NCI-H146 (cell line): ENCODE measurements around the gene ZNHIT2.

Experiments used
- DNase-seq: peaks from one replicate; lab custom pipeline; 2025; lab: John Stamatoyannopoulos, UW

Gene ZNHIT2

DNA sequence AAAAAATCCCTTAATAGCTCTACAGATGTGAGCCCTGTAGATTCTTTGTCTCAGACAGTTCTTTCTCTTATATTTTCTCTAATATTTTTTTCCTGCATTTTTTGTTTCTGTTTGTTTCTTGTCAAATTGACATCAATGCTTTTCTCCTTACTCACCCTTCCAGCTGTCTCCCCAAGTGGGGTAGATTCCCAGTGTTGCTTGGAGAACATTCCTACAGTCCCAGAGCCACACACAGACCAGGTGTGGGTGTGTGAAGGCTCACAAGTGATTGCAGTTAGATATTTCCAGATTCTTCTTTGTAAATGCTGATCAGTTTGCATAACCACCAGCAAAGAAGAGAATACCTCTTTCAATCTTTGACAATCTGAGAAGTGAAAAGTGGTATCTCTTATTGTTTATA is 14.0 kb downstream of the ZNHIT2 start:
- DNase-seq, result no peak

DNA sequence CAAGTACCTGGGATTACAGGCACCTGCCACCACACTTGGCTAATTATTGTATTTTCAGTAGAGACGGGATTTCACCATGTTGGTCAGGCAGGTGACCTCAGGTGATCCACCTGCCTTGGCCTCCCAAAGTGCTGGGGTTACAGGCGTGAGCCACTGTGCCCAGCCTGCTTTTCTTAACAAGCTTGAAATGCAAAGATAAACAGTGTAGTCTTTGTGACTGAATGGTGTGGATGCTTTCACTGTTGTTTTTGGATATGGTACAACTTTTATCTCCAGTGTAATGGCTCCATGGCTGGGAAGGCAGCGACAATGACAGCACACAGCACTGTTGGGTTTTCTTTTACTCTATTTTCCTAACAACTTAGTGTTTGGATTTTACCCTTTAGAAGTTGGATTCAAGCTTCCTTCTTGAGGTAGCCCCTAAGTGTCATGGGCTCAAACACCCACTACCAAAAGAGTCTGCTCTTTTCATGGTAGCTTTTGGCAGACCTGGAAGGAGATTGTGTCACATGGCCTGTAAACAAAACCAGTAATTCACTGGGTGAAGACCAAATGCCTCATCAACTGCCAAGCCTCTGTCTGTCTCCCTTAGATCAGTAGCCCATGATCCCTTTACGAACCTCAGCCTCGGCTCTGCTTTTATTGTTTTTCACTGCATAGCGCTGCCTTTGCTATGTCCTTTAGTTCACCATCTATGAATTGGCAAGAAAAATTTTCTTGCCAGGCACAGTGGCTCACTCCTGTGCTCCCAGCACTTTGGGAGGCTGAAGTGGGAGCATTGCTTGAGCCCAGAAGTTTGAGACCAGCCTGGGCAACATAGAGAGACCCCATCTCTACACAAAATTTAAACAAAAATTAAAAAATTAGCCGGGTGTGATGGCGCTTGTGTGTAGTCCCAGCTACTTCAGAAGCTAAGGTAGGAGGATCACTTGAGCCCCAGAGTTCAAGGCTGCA is 15.1 kb downstream of the ZNHIT2 start:
- DNase-seq, result no peak

DNA sequence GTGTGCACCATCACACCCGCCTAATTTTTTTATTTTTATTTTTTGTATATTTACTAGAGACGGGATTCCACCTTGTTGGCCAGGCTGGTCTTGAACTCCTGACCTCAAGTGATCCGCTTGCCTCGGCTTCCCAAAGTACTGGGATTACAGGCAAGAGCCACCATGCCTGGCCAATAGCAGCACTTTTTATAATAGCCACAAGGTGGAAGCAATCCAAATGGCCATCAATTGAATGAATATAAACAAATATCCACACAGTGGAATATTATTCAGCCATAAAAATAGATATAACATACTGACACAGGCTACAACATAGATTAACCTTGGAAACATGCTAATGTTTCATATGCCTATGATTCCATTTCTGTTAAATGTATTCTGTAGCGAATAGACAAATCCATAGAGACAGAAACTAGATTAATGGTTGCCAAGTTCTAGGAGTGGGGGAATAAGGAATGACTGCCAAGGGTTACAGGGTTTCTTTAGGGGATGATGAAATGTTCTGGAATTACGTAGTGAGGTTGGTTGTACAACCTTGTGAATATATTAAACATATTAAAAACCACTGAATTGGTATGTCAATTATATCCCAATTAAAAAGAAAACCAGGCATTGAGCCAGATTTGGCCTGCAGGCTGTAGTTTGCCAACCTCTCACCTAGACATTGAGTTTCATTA is 16.7 kb downstream of the ZNHIT2 start:
- no peak for DNase-seq

DNA sequence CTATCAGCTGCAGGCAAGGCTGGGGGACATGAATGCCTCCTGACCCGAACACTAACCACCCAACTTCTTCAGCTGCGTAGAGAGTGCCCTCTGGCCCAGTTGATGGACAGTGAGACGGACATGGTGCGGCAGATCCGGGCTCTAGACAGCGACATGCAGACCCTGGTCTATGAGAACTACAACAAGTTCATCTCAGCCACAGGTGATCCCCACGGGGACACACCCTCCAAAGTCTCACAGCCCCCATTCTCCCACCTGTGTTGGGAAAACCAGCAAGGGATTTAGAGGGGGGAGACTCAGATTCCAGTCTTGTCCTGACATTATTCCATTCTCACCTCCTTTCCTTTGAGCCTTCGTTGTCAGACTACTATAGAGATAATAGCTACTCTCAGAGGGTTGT is 20.6 kb downstream of the ZNHIT2 start:
- no peak for DNase-seq

DNA sequence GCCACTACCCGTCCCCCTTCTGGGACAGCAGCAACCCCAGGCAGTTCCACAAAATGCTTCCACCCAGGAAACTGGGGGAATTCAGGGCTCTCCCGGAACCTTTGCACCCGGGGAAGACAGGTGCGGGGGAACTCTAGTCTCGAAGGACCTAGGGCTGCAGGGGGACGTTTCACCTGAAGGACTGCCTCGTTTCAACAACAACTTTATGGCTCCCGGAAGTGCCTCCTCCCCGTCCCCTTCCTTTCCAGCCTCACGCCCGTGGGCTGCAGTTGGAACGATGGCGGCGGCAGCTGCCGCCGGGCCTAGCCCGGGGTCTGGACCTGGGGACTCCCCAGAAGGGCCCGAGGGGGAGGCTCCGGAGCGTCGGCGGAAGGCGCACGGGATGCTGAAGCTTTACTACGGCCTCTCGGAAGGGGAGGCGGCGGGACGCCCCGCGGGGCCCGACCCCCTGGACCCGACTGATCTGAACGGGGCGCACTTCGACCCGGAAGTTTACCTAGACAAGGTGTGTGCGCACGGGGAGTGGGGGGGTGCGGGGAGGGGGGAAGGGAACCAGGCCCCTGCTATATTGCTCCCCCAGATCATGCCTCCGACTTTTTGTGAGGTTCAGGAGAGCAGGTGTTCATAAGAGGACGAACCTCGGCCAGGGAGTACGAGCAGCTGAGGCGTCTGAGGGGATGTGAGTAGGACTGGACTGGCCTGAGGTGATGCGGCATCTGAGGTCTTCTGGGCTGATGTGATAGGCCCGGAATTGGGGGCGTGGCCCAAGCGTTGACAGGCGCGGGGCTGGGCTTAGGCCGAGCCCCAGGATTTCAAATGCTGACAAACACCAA is 21.3 kb downstream of the ZNHIT2 start, which contains the start of gene VPS51:
Gene VPS51, plus strand, starts transcription at position 241 of the 833 bp plus-strand sequence. Its CDS starts 37 bp downstream, at position 278.
- DNase-seq, result peak; percentile 91

DNA sequence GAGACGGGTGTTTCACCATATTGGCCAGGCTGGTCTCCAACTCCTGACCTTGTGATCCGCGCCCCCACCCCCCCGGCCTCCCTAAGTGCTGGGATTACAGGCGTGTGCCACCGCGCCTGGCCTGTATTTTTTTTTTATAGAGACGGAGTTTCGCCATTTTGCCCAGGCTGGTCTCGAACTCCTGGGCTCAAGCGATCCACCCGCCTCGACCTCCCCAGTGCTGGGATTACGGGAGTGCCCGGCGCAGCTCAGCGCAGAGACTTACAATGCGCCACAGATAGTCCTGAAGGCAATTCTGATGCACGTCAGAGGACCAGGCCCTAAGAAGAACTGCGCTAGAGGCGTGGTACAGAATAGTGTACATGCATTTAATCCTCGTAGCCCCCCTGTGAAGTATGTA is 22.1 kb downstream of the ZNHIT2 start:
- DNase-seq, result no peak

DNA sequence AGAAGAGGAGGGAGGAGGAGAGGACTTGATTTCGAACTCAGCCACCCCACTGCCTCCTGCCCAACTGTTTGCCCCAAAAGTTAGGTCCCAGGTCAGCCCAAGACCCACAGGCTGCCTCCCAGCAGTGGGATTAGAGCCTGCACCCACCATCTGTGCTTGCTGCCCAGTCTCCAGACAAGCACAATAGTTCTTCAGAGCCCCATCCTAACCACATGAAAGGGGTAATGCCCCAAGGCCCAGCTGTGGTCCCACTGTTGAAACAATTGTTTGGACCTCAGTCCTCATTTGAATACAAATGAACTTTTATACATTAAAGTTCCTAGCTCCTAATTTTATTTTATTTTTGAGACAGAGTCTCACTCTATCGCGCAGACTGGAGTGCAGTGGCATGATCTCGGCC is 26.9 kb downstream of the ZNHIT2 start:
- DNase-seq, result no peak

DNA sequence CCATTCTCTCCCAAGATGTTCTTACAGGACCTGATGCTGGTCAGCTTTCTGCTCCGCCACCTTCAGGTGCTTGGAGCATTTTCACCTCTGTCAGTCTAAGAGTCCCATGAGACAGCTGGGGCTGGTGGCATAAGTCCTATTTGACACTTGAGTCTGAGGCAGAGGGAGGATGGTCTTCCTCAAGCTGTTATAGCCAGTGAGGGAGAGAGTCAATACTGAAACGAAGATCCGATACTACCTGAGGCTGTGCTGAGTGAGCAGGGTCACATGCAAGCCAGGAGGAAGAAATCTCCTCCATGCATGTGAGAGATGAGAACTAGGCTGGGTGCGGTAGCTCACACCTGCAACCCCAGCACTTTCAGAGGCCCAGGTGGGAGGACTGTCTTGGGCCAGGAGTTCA is 27.9 kb downstream of the ZNHIT2 start:
- no peak for DNase-seq

DNA sequence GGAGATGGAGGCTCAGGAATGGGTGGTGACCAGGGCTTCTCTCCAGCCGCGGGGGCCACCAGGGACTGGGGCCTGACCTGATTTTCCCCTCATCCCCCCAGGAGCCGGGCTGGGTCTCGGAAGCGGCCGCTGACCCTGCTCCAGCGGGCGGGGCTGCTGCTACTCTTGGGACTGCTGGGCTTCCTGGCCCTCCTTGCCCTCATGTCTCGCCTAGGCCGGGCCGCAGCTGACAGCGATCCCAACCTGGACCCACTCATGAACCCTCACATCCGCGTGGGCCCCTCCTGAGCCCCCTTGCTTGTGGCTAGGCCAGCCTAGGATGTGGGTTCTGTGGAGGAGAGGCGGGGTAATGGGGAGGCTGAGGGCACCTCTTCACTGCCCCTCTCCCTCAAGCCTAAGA is 29.7 kb downstream of the ZNHIT2 start:
- DNase-seq, result no peak

DNA sequence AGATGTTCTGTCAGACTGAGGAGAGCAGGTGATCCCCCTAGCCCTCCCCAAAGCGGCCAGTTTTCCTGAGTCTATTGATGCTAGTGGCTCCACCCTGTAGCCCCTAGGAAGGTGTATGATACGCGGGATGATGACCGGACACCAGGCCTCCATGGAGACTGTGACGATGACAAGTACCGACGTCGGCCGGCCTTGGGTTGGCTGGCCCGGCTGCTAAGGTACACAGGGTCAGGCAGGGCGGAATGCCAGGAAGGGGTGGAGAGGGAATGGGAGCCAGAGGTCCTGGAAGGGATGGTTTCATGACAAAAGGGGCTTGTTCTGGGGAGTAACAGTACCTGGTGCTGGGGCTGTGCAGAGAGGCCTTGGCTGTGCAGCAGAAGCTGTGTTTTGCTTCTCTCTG is 30.3 kb downstream of the ZNHIT2 start:
- no peak for DNase-seq

DNA sequence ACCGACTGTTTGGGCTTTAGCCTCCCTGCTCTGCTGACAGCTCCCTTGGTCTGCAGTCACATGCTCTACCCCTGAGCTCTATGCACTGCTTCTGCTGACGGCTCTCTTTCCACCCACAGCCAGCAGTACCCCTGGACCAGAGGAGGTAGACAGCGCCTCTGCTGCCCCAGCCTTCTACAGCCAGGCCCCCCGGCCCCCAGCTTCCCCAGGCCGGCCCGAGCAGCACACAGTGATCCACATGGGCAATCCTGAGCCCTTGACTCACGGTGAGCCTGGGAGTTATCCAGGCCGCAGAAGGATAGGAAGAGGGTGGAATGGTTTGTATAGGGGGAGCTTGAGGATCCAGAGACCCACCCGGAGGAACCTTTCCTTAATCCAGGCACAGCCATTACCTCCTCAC is 30.7 kb downstream of the ZNHIT2 start:
- DNase-seq, result no peak

DNA sequence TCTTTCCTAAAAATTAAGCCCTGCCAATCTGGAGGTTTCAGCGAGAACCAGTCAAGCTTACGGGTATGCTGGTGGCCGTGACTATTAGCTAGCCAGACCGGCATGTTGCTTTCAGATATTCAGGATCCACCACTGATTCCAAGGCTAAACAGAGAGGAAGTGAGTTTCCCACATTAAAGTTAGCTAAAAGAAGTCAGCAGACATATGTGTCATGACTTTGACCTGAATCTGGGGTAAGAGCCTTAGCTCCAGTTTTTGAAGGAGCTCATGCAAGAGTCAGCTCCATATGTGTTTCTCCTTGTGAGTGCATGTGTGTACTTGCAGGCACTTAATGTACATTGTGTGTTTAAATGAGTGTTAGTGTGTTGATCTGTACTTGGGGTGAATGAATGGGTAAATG is 32.1 kb downstream of the ZNHIT2 start:
- DNase-seq, result no peak

DNA sequence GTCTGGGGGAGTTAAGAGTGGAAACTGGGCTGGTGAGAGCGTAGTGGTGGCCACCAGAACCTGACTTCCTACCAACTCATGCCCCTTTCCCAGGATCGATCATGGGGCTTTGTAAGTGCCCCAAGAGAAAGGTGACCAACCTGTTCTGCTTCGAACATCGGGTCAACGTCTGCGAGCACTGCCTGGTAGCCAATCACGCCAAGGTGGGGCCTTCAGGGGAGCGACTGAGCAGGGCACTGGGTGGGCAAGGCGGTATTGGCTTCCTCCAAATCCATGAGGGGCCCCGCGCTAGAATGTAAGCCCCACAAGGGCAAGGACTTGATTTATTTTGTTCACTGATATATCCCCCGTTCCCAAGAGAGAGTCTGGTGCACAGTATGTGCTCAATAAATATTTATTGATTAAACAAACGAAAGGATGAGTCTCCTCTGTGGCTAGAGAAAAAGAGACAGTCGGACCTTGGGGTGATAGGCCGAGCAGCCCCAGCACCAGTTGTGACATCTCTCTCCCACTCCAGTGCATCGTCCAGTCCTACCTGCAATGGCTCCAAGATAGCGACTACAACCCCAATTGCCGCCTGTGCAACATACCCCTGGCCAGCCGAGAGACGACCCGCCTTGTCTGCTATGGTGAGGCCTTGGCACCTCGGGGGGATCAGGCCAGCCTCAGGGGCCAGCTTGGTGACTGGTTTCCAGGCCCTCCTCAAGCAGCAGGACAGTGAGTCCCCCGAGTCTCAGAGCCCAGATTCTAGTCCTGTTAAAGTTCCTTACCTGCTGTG is 32.7 kb downstream of the ZNHIT2 start:
- peak; percentile 44 for DNase-seq

DNA sequence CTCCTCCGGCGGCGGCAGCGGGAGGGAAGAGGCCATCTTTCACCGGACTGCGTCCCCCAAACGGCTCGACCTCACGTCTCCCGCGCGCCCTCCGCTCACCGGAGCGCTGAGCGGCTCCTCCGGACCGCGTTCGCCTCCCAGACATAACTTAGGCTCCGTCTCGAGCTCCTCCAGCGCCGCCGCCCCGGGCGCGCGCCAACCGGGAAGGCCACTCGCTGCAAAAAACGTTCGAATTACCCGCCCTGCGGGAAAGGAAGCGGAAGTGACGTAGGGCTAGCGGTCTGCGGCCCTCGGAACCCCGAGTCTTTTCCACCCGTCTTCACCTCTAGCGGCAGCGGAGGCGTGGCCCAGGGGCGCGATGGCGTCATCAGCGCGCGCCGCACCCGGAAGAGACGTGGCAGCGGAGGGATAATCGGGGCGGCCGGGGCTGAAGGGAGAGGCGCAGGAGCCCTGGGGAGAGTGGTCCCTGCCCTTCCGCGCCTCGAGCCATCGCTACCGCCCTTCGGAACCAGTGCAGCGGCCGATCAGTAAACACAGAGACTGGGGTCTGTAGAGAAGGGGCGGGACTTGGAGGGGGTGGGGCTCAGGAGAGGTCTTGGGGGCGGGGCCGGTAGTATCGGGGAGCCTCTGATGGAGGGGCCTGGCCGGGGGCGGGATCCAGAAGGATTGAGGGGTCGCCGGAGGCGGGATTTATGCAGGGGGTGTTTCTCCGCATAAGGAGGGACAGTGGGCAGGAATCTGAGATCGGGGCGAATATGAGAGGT is 33.5 kb downstream of the ZNHIT2 start, which contains the start of the genes CDCA5 and ZFPL1:
Gene CDCA5, minus strand, starts transcription at position 207 of the 764 bp plus-strand sequence. Its CDS starts 62 bp downstream, at position 145.
Gene ZFPL1, plus strand, starts transcription at position 389 of the 764 bp plus-strand sequence. CDS start 477 bp downstream, outside the sequence.
- DNase-seq, result peak; percentile 95

DNA sequence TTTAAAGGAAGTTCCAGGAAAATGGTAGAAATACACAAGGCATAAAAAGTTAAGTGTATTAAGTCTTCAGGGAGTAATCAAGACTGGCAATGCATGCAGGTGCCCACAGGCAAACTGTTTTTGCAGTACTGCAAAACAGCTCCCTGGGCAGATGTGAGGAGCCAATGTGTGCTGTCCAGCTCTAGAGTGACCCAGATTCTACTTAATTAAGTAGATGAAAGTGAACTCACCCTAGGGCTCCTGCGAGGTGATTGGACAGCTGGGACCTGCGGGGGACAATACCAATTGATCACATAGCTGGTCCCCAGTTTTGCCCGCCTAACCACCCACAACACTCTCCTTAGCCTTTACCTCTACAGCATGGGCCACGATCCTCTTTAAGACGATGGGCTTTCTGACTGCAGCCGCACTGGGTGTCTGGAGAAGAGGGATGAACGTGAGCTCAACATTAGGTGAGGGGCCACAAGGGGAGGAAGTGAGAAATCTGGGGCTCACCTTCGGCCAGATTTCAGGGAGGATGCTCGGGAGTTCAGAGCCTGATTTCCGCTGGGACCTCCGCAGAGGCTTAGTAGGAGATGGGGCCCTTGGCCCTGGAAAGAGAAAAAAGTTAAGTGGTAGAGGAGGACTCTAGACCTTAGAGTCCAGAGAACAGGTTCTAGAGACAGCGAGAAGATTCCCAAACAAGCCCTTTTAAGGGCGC is 34.2 kb downstream of the ZNHIT2 start:
- DNase-seq, result peak; percentile 8

DNA sequence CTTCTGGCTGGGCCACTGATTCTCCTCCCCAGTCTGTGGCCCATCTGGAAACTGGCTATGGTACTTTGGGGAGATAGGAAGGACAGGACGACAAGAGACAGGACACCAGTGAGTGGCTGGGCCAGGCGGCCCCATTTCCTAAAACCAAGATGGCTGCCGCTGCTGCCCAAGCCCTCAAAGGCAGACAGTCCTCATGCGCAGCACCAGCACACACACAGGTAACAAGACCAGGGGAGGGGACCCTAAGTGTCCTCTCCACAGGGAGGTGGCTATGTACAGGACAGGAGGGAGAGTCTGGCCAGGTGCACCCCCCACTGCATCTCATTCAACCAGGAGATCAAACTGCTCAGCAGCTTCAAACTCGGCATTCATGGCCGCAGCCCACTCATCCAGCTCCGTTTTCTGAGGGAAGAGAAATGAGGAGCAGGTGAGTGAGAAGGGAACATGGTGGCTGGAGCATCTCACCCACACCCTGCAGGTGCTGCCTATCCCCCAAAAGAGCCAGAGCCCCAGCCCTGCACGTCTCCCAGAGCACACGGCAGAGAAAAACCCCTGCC is 38.6 kb downstream of the ZNHIT2 start:
- no peak for DNase-seq

DNA sequence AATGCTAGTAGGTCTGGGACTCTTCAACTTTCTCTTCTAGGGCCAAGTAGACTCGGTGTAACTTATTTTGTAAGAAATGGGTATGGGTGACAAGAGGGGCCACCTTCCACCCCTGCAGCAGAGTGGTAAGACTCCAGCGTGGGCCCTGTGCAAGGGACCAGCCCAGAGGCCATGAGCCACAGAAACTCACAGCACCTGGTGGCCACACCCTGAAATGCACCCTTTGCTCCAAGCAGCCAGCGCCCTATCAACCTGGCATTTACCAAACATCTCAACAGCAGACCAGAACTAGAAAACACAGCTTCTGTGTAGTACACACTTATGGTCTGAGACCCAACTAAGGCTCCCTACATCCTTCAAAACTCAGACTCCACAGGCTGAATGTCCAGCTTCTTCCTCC is 39.4 kb downstream of the ZNHIT2 start:
- peak; percentile 38 for DNase-seq

DNA sequence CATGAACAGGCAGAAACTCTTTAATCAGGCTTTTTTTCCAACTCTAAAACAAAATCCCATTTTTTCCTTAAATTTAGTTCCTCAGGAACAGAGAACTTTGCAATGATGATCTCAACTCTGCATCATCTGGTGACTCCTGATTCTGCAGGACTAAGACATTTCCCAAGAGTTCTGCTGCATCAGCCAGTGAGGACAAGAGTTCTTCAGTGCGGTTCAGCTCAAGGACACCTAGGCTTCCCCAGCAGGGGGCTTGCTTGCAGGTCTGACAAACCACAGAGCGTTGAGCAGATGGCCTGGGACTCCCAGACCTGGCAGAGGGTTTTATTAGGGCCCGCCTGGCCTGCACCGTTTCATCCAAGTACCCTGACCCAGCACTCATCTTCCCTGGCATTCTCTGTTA is 40.0 kb downstream of the ZNHIT2 start:
- no peak for DNase-seq

DNA sequence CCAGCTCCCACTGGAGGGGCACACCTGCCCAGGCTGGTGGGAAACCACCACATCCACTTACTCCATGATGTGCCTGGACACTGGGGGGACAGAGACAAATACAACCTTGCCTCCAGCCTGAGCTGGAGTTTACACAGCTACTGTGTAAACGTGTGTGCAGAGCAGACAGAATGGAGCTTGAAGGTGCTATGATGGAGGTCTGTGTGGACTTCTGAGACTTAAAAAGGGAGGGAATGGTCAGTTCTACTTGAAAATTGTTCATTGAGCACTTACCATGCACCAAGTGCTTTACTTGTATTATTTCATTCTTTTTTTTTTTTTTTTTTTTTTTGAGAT is 44.9 kb downstream of the ZNHIT2 start:
- DNase-seq, result no peak
